Endodermal cell (in vitro differentiated cells): Measurements from ENCODE around the gene ATRNL1. TPM values are rescaled to one million over a fixed set of nuclear protein-coding genes. Genes with fewer than 3 reads are reported as not detected.

Source experiments
- DNase-seq: peaks from one replicate; pipeline ENCODE4 v3.0.0-alpha.2; 2017
- H3K27ac ChIP-seq: 2 replicates; pipeline ENCODE4 v1.5.1; 2013; ENCODE audit warnings: mild to moderate bottlenecking, low read depth, low read length, moderate library complexity
- H3K27me3 ChIP-seq: 2 replicates; pipeline ENCODE4 v1.6.1; 2013; ENCODE audit warnings: mild to moderate bottlenecking, low read length, moderate library complexity; ENCODE audit not compliant: insufficient read depth, control insufficient read depth, poor library complexity, severe bottlenecking
- H3K36me3 ChIP-seq: 2 replicates; pipeline ENCODE4 v1.7.0; 2013; ENCODE audit warnings: mild to moderate bottlenecking, low read length, moderate library complexity; ENCODE audit not compliant: control insufficient read depth, insufficient read depth
- H3K4me1 ChIP-seq: one replicate; pipeline ENCODE4 v1.7.0; 2013; ENCODE audit warnings: low read length; ENCODE audit not compliant: control insufficient read depth, insufficient read depth
- H3K4me3 ChIP-seq: 2 replicates; pipeline ENCODE4 v1.5.1; 2013; ENCODE audit warnings: mild to moderate bottlenecking, low read length, moderate library complexity
- H3K9ac ChIP-seq: 2 replicates; pipeline ENCODE4 v1.6.1; 2013; ENCODE audit warnings: mild to moderate bottlenecking, low read length, moderate library complexity; ENCODE audit not compliant: poor library complexity, severe bottlenecking; ENCODE audit errors: extremely low read depth
- H3K9me3 ChIP-seq: 2 replicates; pipeline ENCODE4 v1.6.1; 2013; ENCODE audit warnings: mild to moderate bottlenecking, low read length, moderate library complexity; ENCODE audit not compliant: control insufficient read depth
- H3K27ac Mint-ChIP-seq: 2 replicates; pipeline ENCODE4 v1.8.0; 2020; ENCODE audit warnings: mixed read lengths
- H3K27me3 Mint-ChIP-seq: 2 replicates; pipeline ENCODE4 v1.8.0; 2021; ENCODE audit warnings: mild to moderate bottlenecking, mixed read lengths; ENCODE audit not compliant: insufficient read depth
- H3K36me3 Mint-ChIP-seq: 2 replicates; pipeline ENCODE4 v1.8.0; 2020; ENCODE audit warnings: low read depth, mixed read lengths
- H3K4me1 Mint-ChIP-seq: 2 replicates; pipeline ENCODE4 v1.8.0; 2020; ENCODE audit warnings: mixed read lengths
- H3K4me3 Mint-ChIP-seq: 2 replicates; pipeline ENCODE4 v1.8.0; 2020; ENCODE audit warnings: mild to moderate bottlenecking, moderate library complexity, mixed read lengths
- H3K9me3 Mint-ChIP-seq: 2 replicates; pipeline ENCODE4 v1.8.0; 2020; ENCODE audit warnings: mild to moderate bottlenecking, mixed read lengths
- WGBS, 2 experiments: methylation state at CpG; one replicate each; pipeline versions ENCODE4 v1.1.5 to v1.1.7; 2013; ENCODE audit warnings: missing lambda C conversion rate in 2 of 2, mixed read lengths in 1 of 2; ENCODE audit not compliant: insufficient coverage in 1 of 2, insufficient read length in 1 of 2; 5-methylcytosine and 5-hydroxymethylcytosine counted together
- total RNA-seq, 2 donors: library from RNA; stranded (reverse); fragmentation: NEBNext Ultra II Directional in 1 of 2; extraction: Animal tissue kit (Norgen Biotek cat#: 25700) in 1 of 2; gene quantifications; 2 replicates in 1 of 2; 3 replicates in 1 of 2; pipeline ENCODE4 v1.2.1, GENCODE V29; 2021
- TF ChIP-seq, protein P1 (sequence below): fragments of 200-600 bp; sonication (generic); conservative IDR thresholded peaks from 2 replicates; pipeline ENCODE4 v1.5.0; 2021; ENCODE audit warnings: antibody characterized with exemption, mild to moderate bottlenecking

Gene ATRNL1
- total RNA-seq, 2 donors from 2014 or later: 8.0 to 9.0 TPM

DNA sequence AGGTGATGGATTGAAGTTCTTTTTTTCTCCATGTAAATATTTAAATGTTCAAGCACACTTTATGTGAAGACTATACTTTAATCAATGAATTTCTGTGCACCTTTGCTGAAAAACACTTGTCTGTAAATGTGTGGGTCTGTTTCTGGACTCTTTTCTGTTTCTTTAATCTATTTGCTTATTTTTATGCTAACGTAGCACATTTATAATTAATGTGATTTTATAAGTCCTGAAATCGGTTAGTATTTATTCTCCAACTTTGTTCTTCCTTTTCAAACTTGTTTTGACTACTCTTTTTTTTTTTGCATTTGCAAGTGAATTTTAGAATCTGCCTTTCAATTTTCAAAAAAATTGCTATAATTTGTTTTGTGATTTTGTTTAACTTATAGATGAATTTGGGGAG, 334.4 kb downstream of the ATRNL1 start:
- no peaks in the 10 kb centered on the region for H3K9me3 Mint-ChIP-seq
- H3K9me3 ChIP-seq: no peaks in the 10 kb centered on the region
- no peaks in the 10 kb centered on the region for H3K4me1 Mint-ChIP-seq
- H3K4me3 Mint-ChIP-seq: no peak overlapping the region
- H3K27ac ChIP-seq: no peak overlapping the region
- WGBS, 2 experiments: 93% methylated on average over 2 of the region's 2 CpGs; no CpG with 5 or more reads in 1 of the 2 experiments
- H3K27me3 Mint-ChIP-seq: no peaks in the 10 kb centered on the region
- H3K36me3 Mint-ChIP-seq: no peaks in the 10 kb centered on the region
- no peaks in the 10 kb centered on the region for H3K27me3 ChIP-seq
- TF ChIP-seq, protein P1, sequence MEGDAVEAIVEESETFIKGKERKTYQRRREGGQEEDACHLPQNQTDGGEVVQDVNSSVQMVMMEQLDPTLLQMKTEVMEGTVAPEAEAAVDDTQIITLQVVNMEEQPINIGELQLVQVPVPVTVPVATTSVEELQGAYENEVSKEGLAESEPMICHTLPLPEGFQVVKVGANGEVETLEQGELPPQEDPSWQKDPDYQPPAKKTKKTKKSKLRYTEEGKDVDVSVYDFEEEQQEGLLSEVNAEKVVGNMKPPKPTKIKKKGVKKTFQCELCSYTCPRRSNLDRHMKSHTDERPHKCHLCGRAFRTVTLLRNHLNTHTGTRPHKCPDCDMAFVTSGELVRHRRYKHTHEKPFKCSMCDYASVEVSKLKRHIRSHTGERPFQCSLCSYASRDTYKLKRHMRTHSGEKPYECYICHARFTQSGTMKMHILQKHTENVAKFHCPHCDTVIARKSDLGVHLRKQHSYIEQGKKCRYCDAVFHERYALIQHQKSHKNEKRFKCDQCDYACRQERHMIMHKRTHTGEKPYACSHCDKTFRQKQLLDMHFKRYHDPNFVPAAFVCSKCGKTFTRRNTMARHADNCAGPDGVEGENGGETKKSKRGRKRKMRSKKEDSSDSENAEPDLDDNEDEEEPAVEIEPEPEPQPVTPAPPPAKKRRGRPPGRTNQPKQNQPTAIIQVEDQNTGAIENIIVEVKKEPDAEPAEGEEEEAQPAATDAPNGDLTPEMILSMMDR: no peak
- DNase-seq: no peak
- H3K27ac Mint-ChIP-seq: no peak overlapping the region
- no peaks in the 10 kb centered on the region for H3K36me3 ChIP-seq
- no peaks in the 10 kb centered on the region for H3K4me1 ChIP-seq
- H3K9ac ChIP-seq: no peak overlapping the region
- H3K4me3 ChIP-seq: no peak overlapping the region

DNA sequence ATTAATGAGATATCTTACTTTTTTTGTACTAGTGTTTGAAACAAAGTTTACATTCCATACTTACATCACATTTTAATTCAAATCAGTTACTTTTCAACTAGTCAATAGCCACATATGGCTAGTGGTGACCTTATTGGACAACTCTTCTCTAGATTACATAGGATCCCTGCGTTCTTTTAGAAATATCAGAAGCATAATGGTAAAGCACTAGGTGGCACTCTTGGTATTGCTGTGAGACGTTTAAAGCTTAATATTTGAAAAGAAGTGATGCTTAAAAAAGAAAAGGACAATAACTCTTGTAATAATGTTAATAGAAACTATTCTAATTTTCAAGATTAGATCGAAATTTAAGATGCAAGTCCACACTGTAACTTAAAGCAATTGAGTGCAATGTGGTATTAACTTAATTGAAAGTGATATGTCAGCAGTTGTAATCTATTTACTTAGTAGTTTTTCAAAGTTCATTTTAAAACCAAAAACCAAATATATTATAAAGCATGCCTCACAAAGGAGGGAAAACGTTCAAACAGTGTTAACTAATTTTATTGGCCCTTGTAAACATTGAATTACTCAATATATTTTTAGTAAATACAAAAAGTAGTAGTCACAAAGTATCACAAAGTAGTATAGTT, 339.1 kb downstream of the ATRNL1 start:
- H3K27me3 ChIP-seq: no peaks in the 10 kb centered on the region
- H3K4me3 ChIP-seq: no peak overlapping the region
- H3K9me3 Mint-ChIP-seq: no peaks in the 10 kb centered on the region
- H3K27ac Mint-ChIP-seq: no peak overlapping the region
- no peaks in the 10 kb centered on the region for H3K27me3 Mint-ChIP-seq
- no peak overlapping the region for H3K27ac ChIP-seq
- DNase-seq: no peak
- H3K4me3 Mint-ChIP-seq: no peak overlapping the region
- no peaks in the 10 kb centered on the region for H3K9me3 ChIP-seq
- H3K36me3 Mint-ChIP-seq: no peaks in the 10 kb centered on the region
- WGBS, 2 experiments: 45% methylated on average over 3 of the region's 4 CpGs; no CpG with 5 or more reads in 1 of the 2 experiments
- no peak overlapping the region for H3K9ac ChIP-seq
- H3K36me3 ChIP-seq: no peaks in the 10 kb centered on the region
- no peaks in the 10 kb centered on the region for H3K4me1 Mint-ChIP-seq
- H3K4me1 ChIP-seq: no peaks in the 10 kb centered on the region
- TF ChIP-seq, protein P1: peak; percentile 74

DNA sequence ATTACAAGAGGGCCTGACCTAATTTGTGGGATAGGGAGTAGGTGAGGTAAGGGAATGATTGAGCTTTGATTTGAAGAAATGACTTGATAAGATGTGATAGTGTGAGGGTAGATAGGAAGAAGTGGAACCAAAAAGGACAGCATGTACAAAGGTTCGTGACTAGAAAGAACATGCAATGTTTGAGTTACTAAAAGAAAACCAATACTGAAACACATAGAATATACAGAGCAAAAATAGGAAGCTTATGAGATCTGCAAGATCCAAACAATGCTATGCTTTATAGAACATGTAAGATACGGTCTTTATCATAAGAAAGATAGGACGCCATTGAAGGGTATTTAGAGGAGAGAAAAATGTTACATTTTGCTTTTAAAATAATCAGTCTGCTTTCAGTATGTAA, 343.8 kb downstream of the ATRNL1 start:
- Mint-ChIP-seq H3K4me3 (no peak overlapping the region), H3K4me1 (no peaks in the 10 kb centered on the region)

More for the DNA sequence above, 343.8 kb downstream of the ATRNL1 start:
- H3K27me3 Mint-ChIP-seq: no peaks in the 10 kb centered on the region
- TF ChIP-seq, protein P1: no peak
- Histone ChIP-seq H3K9me3 (no peaks in the 10 kb centered on the region), H3K36me3 (no peaks in the 10 kb centered on the region), H3K27ac (no peak overlapping the region), H3K4me1 (no peaks in the 10 kb centered on the region), H3K4me3 (no peak overlapping the region), H3K27me3 (no peaks in the 10 kb centered on the region), H3K9ac (no peak overlapping the region)
- H3K9me3 Mint-ChIP-seq: no peaks in the 10 kb centered on the region
- 91 to 100% methylated on average over 2 to 3 of the region's 3 CpGs for WGBS, 2 experiments
- H3K36me3 Mint-ChIP-seq: no peaks in the 10 kb centered on the region
- no peak for DNase-seq
- H3K27ac Mint-ChIP-seq: no peak overlapping the region
